Left renal pelvis (tissue), 4 donors: ENCODE results near the gene GALNT18. TPM values are rescaled to one million over a fixed set of nuclear protein-coding genes. Genes with fewer than 3 reads are reported as not detected.

Experiments used
- DNase-seq, 4 donors: peaks; one replicate each; pipeline ENCODE4 v3.0.0-alpha.2; 2013; ENCODE audit warnings: low read depth in 4 of 4, low spot score in 3 of 4
- polyA plus RNA-seq, 4 donors: library from polyadenylated mRNA; unstranded; fragments of 120-200 nt; gene quantifications; one replicate each; pipeline ENCODE4 v1.2.1, GENCODE V29; 2013; ENCODE audit not compliant: insufficient read length in 4 of 4

GALNT18 gene
- polyA plus RNA-seq, 4 donors: 7.5 to 29.7 (median 23.8) TPM

DNA sequence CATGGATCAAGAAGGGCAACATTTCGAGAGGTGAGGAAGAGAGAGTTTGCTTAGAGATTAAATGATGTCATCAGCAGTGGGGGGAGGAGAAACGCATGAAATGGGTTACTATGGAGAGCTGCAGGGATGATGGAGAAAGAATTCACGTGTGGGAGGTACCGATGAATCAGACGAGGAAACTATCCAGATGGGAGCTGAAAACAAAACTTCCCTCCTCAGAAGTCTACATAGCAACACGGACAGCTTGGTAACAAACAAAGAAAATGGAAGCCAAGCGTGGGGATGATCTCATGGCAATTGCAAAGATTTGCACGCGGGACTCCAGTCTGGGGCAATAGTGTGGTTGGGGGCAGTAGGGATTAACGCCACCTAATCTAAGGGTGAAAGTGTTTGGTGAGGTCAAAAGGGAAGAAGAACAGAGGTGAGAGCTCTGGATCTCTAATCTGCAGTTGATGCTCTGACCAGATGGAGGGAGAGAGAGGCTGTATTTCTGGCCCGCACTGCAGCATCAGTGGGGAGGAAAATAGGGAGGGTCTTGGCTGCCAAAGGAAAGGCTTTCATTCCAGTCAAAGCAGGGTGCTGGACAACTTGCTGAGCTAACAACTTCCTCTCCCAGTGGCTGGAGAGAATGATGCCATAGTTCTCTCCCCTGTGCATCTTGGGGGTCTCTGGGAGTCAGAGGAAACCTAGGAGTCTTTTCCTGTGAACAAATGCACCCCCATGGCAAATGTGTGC lies 225.3 kb downstream of the GALNT18 start:
- no peak for DNase-seq

DNA sequence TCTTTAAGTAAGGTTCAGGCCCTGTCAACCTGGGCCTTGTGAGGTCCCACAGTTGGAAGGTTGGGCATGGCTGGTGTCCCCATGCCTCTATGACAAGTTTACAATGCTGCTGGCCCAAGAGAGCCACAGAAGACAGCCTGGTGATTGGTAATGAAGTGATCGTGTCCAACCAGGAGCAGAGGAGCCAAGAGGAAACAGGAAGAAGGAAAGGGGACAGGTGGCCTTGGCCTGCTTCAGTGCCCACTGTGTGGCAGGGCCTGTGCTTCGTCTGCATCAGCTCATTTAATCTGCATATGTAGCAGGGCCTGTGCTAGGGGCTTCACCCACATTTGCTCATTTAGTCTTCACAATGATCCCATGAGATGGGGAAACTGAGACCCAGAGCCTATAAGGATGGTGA lies 226.7 kb downstream of the GALNT18 start:
- DNase-seq: no peak

DNA sequence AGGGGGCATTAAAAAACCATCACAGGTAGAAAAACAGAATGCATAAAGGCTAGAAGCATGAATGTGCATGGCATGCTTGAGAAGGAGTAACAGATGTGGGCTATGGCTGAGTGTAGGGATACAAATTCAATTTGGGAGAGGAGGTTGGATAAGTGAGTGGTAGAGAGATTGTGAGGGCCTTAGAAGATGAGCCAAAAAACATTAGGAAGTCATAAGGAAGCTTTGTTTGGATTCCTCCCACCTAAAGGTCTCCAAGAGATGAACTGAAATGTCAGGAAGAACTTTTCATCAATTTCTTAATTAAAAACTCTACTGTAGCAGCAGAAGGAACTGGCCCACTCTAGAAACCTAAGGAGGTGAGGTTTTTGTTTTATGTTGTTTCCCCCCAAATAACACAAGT lies 227.6 kb downstream of the GALNT18 start:
- no peak for DNase-seq

DNA sequence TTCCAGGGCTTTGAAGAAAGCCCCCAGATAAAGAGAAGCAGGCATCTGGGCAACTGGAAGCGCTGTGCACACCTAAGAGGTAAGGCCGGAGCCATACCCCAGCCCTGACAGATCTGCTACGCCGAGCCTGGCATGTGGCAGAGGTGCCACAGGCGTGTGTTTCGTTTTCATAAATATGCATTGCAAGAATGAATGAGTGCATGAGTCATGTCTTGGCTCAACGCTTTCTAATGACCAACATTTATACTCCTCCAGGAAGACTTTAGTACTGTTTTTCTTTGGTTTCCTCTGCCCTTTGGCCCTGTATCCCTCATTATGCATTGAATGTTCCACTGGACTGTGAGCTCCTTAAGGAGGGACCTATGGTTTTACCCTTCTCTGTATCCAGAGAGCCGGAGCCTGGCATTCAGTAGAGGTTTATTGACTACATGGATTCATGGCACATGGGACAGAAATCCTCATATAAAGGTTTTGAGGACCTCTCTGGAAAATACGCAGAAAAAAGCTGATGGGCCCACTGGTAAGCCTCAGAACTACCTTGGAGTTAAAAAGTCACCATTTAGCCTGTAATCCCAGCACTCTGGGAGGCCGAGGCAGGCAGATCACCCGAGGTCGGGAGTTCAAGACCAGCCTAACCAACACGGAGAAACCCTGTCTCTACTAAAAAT lies 229.9 kb downstream of the GALNT18 start:
- DNase-seq: peak in 1 of 4 donors; percentile 8

DNA sequence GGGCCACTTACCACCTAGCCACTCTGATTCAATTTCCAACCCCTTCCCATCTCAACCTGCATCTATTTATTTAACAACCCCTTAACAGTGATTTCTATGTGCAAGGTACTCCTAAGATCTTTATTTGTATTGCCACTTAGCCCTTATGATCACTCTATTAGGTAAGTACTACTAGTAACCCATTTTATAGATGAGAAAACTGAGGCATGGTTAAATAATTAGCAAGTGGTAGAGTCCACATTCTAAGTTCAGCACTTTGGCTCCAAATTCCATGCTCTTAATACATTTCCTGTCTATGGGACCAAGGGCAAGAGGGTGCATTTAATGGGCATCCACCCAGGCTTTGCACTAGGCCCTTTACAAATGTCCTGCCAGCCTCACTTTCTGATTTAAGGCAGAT lies 230.6 kb downstream of the GALNT18 start:
- no peak for DNase-seq

DNA sequence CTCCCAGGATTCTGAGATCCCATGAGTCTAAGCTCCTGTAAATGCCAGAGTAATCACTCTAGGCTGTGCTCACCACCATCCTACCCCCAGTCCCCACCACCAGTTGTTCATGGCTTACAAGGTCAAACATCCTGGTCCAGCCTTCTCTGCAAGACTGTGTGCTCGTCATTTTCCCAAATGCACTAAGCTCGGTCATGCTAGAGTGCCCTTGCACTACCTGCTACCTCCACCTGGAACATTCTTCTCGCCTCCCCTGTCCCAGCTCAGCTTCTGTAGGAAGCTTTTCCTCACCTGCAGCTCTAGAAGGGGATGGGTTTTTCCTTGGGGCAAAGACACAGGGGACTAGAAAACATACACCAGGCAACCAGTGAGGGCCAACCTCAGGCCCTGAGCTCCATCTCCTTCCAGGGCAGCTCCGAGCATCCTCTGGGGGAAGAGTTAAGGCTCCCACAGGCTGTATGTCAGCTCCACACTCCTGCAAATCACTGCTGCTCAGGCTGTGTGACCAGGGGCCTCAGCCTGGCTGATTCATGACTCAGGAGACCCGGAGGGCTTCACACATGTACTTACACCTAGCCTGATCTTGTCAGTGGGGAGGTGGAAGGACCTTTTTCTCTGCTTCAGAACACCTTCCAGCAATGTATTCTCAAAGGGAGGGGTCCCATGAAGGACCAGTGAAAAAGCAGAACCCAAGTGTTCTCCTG lies 231.6 kb downstream of the GALNT18 start:
- no peak for DNase-seq

DNA sequence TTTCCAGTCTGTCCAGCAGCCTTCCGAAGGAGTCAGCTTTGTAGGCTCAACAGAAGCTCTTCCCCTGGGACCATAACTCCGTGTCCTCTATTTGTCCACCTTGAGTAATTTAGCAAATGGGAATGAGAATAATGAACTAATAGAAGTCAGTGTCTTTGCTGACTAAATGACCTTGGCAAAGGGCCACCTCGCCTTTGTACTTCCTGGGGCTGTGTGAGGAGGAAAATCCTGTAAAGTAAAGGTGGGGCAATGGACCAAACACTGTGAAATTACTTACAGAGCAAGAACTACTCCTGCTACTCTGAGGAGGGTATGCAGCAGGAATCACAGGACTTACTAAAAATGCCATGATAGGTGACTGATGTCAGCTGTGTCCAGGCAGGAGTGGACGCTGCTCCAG lies 232.6 kb downstream of the GALNT18 start:
- no peak for DNase-seq

DNA sequence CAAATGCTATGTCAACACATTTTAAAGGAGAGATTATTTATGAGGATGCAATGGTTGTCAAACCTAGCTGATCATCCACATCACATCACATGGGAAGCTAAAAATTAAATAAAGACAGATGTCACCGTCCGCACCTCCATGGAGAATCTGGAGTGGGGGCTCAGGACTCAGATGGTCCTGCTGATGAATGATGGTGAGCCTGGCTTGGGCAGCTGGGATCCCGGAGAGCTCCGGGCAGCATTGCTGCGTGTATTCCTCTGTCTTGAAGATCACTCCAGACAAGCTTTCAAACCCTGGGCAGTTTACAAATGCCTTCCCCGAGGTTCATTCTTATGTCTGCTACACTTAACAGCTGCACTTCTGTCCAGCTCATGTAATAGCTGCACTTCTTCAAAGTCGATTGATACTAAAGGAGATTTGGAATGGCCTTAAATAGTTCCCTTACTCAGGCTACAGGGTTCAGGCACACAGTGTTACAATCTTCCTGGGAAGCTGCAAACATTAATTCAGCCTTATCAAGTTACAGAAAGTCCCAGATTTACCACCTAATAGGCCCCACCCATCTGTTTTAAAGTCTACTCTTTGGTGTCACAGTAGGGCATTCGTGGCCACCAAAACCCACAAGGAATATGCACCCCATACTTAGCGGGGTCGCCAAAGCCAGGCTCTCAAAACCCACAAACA lies 234.0 kb downstream of the GALNT18 start:
- DNase-seq: no peak

DNA sequence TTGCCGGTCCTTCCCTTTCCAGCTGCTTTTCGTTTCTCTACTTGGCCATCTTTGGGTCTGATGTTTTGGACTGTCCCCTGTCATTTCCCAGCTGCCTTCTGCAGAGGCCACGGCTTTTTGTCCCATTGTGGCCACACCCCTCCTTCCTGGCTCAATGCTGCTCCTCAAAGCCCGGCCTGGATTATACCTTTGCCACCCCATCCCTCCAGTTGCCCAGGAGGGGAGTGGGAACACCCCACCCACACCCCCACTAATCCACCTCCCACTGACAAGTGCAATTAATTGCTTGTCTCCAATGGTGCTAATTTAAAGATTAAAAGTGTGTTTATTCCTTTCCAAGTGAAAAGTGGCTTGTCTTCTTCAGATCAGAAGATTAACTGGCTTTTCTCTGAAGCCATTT lies 234.6 kb downstream of the GALNT18 start:
- no peak for DNase-seq

DNA sequence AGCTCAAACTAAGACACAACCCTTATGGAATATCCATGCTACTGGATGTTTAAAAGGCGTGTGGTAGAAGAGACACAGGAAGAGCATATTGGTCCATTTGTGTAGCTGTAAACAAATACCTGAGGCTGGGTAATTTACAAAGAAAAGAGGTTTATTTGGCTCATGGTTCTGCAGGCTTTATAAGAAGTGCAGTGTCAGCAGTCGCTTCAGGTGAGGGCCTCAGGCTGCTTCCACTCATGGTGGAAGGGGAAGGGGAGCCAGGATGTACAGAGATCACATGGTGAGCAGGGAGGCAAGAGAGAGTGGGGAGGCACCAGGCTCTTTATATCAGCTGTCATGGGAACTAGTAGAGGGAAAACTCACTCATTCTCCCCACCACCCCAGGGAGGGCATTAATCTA lies 237.0 kb downstream of the GALNT18 start:
- DNase-seq: no peak

DNA sequence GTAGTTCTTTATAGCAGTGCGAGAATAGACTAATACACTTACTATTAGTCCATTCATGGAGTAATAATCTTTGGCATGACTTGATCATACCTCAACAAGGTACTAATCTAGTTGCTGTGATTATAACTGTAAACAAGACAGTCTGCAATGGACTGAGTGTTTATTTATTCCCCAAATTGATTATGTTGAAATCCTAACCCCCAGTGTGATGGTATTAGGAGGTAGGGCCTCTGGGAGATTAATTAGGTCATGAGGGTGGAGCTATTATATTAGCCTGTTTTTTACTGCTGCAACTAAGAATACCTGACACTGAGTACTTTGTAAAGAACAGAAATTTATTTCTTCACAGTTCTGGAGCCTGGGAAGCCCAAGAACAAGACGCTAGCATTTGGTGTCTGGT lies 237.8 kb downstream of the GALNT18 start:
- DNase-seq: no peak

DNA sequence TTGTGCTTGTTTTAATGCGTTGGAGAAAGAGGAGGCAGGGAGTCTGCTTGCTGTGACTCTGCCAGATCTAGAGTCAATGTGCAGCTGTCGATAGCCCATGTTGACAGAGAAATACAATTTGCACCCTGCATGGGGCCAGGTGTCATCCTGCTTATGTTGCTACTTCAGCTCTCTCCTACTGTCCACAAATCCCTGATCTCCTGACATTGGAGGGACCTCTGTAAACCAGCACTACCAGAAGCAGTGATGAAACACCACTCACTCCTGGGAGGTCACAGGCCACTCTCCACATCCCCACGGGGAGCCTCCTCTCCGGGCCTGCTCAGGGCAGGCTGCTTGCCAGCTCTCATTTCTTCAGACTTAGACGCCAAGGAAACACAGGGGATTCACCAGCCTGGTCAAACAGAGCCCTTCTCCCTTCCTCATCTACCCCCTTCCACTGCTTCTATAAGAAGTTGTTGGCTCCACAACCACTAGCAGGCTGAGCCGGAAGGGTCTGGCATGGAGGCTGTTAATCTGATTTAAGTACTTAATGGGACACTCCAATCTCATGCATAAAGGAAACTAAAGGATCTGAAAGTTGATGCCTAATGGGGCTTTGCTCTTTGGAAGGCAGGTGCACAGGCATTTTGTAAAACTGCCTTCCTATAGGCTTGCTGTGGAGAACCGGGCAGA lies 238.8 kb downstream of the GALNT18 start:
- no peak for DNase-seq

DNA sequence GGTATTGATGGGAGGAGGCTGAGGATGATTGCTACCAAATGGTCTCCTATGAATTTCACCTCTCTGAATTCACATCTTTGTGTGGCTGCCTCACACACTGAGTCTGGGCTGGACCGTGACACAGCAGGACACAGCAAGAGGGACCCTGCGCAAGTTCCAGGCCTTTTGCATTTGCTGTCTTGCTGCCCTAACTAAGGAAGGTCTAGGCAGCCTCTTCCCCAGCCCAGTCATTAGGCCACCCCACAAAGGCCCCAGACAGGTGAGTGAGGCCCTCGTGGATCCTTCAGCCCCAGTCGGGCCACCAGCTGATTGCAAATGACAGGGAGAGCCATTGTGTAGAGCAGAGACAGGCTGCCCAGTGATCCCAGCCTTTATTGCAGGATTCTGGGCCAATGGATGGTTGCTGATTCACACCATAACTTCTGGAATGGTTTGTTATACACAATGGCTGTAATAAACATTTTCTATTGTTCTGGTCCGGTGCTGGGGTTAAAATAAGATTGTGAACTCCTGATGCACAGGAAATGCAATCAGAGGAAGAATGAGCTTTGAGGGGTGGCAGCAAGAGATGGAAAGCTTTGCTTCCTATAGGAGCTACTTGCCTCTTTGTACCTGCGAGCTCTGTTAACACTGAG lies 240.2 kb downstream of the GALNT18 start:
- DNase-seq: no peak

DNA sequence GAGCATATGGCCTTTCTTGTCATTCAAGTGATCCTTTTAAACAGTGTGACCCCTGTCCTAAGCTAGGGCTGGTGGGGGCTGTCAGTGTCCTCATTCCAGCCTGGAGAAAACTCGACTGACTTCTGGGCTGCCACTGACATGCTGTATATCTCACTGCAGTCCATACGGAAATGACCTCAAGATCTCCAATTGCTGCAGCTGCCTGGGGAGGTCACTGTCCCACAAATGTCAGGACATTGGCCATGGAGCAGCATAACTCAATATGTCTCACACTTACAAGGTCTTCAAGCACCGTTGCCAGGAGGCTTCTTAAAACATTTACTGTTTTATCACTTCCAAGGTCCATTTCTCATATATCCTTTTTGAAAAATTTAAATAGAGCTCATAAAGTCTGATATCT lies 240.9 kb downstream of the GALNT18 start:
- no peak for DNase-seq

DNA sequence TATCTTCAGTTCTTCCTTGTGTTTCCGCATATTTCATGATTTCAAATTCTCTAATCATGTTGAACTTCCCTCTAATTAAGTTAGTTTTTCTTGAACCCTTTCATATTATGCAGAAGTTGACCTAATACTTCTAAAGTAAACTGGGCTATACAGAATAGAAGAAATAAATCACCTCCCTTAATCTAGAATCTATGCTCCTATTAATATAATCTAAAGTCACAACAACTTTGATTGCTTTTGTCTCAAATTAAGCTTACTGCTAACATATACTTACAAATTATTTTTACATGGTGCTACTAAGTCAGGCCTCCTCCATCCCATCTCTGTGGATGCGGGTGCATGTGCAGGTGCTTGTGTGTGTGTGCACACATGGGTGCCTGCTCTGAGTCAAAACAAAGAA lies 241.5 kb downstream of the GALNT18 start:
- DNase-seq: no peak

DNA sequence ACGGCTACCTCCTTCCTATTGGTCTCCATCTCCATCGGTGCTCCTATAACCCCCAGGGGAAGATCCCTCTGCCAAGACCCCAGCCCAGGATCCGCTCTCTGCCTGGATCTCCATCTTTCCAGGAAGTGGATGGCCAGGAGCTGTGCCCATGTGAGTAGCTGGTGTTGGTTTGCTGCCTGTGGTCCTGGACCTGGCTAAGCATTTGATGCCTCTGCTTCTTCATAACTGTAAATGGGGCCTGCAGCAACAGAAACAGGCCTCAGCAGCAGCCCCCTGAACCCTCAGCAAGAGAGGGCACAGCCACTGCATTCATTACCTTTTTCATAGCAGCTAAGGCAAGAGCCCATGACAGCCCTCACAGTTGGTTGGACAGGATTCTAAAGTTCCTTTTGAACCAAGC lies 242.1 kb downstream of the GALNT18 start:
- DNase-seq: no peak

DNA sequence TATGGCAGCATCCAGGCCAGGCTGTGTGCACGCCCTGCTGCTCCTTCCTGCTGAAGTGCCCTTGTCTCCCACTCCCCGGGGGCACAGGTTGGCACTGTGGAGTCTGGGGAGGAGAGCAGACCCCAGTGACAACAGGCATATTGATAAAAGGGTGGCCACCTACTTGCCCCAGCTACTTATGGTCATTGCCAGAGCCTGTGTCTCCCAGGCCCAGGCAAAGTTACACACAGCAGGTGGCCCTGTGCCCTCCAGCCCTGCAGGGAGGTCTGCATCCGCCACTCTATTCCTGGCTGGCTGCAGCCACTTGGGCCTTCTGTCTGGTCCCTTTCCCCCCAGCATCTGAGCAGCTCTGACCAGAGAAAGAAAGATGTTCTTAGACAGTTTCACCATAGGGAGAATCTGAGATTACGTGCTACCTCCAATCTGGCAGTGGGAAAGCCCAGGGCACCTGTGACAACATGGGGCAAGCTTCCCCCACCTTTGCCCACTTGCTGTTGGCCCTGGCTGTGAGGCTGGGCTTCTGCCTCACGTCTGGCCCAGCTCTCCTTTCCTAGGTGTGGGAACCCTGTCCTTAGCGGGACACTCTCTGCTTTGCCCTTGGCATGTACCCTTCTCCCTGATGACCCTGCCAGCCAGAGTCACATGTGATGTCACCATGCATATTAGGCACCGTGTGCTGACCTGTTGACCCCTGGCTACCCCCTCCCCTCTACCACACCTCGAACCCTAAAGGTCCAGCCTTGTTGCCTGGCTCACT lies 243.4 kb downstream of the GALNT18 start:
- no peak for DNase-seq

DNA sequence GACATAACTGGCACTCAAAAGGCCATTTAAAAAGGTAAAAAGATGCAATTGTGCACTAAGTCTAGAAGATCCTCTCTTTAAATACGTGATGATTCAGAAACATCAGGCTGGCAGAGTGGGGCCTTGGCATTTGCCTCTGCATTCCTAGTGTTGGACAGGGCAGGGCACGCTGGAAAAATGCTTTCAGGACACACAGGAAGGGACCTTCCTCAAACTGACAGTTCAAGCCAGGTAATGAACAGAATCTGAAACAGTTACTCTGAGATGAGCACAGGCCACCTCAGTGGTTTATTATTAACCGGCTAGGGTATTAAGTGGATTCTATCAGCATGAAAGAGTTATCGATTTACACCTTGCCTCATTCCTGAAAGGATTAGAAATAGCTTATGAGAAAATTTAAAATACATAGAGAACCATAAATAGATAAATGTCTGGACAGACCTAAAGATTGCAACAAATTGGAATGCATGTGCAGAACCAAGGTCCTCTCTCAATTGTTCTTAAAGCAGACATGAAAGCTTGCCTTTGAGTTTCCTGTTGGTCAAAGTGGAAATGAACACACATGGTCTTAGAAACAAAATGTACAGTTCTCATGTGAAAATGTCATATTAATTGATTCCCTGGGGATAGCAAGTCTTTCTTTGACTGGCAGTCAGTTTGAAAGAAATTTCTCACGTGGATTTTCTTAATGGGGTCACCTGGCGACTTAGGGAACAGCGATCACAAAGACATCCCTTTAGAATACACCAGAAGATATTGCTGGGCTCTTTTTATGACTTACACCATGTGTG lies 247.3 kb downstream of the GALNT18 start:
- DNase-seq: no peak

DNA sequence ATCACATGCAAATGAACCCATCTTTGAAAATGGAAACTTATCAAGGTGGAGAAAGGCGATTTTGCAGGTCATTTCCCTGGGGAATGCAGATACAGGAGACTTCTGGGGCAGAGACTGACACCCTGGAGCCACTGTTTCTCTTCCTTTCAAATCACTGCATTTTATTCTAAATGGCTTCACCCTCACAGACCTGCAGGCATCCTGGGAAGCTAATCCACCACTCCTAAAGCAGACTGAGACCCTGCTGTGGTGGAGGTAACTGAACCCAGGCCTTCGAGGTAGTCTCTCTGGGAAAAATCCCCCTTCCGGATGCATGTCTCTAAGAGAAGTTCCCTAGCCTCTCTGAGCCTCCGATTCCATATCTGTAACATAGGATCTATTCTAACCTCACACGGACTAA lies 247.9 kb downstream of the GALNT18 start:
- DNase-seq: no peak
